ENCODE results near the gene CCN6. TPM values are rescaled to one million over a fixed set of nuclear protein-coding genes. Genes with fewer than 3 reads are reported as not detected.

Gene CCN6
- total and polyA plus RNA-seq, 2 donors (not counting 1 experiment from before 2014, with no cell fraction given) = not detected

- intact Hi-C loops (cut with micrococcal nuclease) = no loop called here
- Histone ChIP-seq H3K4me2 (replicated peaks; ENCODE audit: low read depth, low read length, poor library complexity, severe bottlenecking) (no peak overlapping the region), H3K79me2 (ENCODE audit: control insufficient read depth, insufficient read depth, low read length) (no peaks in the 10 kb centered on the region), H3K9ac (ENCODE audit: low read length) (no peak overlapping the region), H3K36me3 (replicated peaks in 1 of 2; ENCODE audit: control extremely low read depth in 1 of 2, control insufficient read depth in 1 of 2, extremely low read depth in 1 of 2, insufficient read depth in 2 of 2, low read length in 1 of 2) (no peaks in the 10 kb centered on the region), H3K4me1 (ENCODE audit: control insufficient read depth in 2 of 2, insufficient read depth in 2 of 2, low read length in 2 of 2) (no peaks in the 10 kb centered on the region), H3K4me3 (ENCODE audit: control extremely low read depth in 1 of 5, extremely low read depth in 1 of 5, insufficient read depth in 1 of 5, low read depth in 2 of 5, low read length in 4 of 5) (no peak overlapping the region), H3K27me3 (replicated peaks in 1 of 4; ENCODE audit: control extremely low read depth in 1 of 4, control insufficient read depth in 3 of 4, insufficient read depth in 4 of 4, low read length in 3 of 4) (no peaks in the 10 kb centered on the region), H2AFZ (ENCODE audit: insufficient read depth, low read depth, low read length, poor library complexity, severe bottlenecking) (no peak overlapping the region), H3K9me3 (ENCODE audit: control extremely low read depth in 1 of 3, control insufficient read depth in 2 of 3, insufficient read depth in 1 of 3, low read length in 2 of 3) (no peaks in the 10 kb centered on the region), H3K27ac (ENCODE audit: low read length in 2 of 2) (no peak overlapping the region), H4K20me1 (ENCODE audit: control insufficient read depth, insufficient read depth, low read length, poor library complexity, severe bottlenecking) (no peaks in the 10 kb centered on the region)
- no peak overlapping the region for H3K4me3 Mint-ChIP-seq
- no peak for TF ChIP-seq EZH2 (IDR thresholded peaks at IDR 0.05; ENCODE audit: borderline replicate concordance, insufficient read depth, low read depth, low read length, poor library complexity, severe bottlenecking)
- no peak for TF ChIP-seq CTCF (IDR thresholded peaks at IDR 0.05)
- H3K4me1 Mint-ChIP-seq = no peaks in the 10 kb centered on the region
- no peak overlapping the region for H3K27ac Mint-ChIP-seq
- DNase-seq = no peak
- ChIA-PET CTCF (interaction anchor here (1.0 to 2.3 kb wide), 2 partner anchors 18 to 300 kb away, joined by 4 to 8 read pairs; no protein-coding TSS in a partner anchor), POLR2A (interaction anchor here (0.6 kb wide), 1 partner anchor 32 kb away, joined by 3 read pairs; no protein-coding TSS in a partner anchor)
- no peaks in the 10 kb centered on the region for H3K9me3 Mint-ChIP-seq (ENCODE audit: insufficient read depth)
- no peaks in the 10 kb centered on the region for H3K27me3 Mint-ChIP-seq
- ATAC-seq (ENCODE audit: low read depth) = no peak
- WGBS (ENCODE audit: insufficient coverage) = 76% methylated on average over 4 of the region's 5 CpGs
Observed at GRCh38 chr6:112010328-112010727, 43.6 kb upstream of the CCN6 start.

DNA sequence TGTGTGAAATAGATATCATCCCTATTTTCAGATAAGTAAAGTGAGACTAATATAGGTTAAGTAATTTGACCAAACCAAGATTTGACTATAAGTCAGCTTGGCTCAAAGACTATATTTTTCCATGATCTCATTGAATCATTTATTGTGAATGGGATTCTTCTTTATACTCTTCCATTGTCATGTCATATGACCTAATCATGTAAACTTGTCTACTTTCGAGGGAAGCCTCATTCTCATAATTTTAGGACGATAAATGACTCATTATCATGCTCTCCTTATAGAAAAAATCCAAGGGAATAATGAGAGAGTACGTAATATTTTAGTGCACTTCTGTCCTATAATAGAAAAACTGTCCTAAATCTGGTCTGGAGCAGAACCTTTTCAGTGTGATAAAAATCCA is 40.9 kb upstream of the CCN6 start:
- Histone ChIP-seq H3K9ac (ENCODE audit: low read length) (no peak overlapping the region), H3K4me3 (ENCODE audit: control extremely low read depth in 1 of 5, extremely low read depth in 1 of 5, insufficient read depth in 1 of 5, low read depth in 2 of 5, low read length in 4 of 5) (no peak overlapping the region), H2AFZ (ENCODE audit: insufficient read depth, low read depth, low read length, poor library complexity, severe bottlenecking) (no peak overlapping the region), H3K9me3 (ENCODE audit: control extremely low read depth in 1 of 3, control insufficient read depth in 2 of 3, insufficient read depth in 1 of 3, low read length in 2 of 3) (no peaks in the 10 kb centered on the region), H3K79me2 (ENCODE audit: control insufficient read depth, insufficient read depth, low read length) (no peaks in the 10 kb centered on the region), H3K4me1 (ENCODE audit: control insufficient read depth in 2 of 2, insufficient read depth in 2 of 2, low read length in 2 of 2) (no peaks in the 10 kb centered on the region), H4K20me1 (ENCODE audit: control insufficient read depth, insufficient read depth, low read length, poor library complexity, severe bottlenecking) (no peaks in the 10 kb centered on the region), H3K27ac (ENCODE audit: low read length in 2 of 2) (no peak overlapping the region), H3K4me2 (replicated peaks; ENCODE audit: low read depth, low read length, poor library complexity, severe bottlenecking) (no peak overlapping the region), H3K27me3 (replicated peaks in 1 of 4; ENCODE audit: control extremely low read depth in 1 of 4, control insufficient read depth in 3 of 4, insufficient read depth in 4 of 4, low read length in 3 of 4) (no peaks in the 10 kb centered on the region), H3K36me3 (replicated peaks in 1 of 2; ENCODE audit: control extremely low read depth in 1 of 2, control insufficient read depth in 1 of 2, extremely low read depth in 1 of 2, insufficient read depth in 2 of 2, low read length in 1 of 2) (no peaks in the 10 kb centered on the region)
- no CpG with 5 or more reads among the region's 3 CpGs for WGBS (ENCODE audit: insufficient coverage)
- CTCF ChIA-PET = interaction anchor here (1.0 kb wide), 1 partner anchor 15 kb away, joined by 4 read pairs; no protein-coding TSS in a partner anchor
- POLR2A ChIA-PET = no interaction called here
- Mint-ChIP-seq H3K27me3 (no peaks in the 10 kb centered on the region), H3K4me1 (no peaks in the 10 kb centered on the region), H3K9me3 (ENCODE audit: insufficient read depth) (no peaks in the 10 kb centered on the region), H3K4me3 (no peak overlapping the region), H3K27ac (no peak overlapping the region)
- DNase-seq = no peak
- intact Hi-C loops (cut with micrococcal nuclease) = no loop called here
- no peak for TF ChIP-seq EZH2 (IDR thresholded peaks at IDR 0.05; ENCODE audit: borderline replicate concordance, insufficient read depth, low read depth, low read length, poor library complexity, severe bottlenecking)
- no peak for TF ChIP-seq CTCF (IDR thresholded peaks at IDR 0.05)
- no peak for ATAC-seq (ENCODE audit: low read depth)
